Measurements from ENCODE around the gene TRIP13.

Gene TRIP13

DNA sequence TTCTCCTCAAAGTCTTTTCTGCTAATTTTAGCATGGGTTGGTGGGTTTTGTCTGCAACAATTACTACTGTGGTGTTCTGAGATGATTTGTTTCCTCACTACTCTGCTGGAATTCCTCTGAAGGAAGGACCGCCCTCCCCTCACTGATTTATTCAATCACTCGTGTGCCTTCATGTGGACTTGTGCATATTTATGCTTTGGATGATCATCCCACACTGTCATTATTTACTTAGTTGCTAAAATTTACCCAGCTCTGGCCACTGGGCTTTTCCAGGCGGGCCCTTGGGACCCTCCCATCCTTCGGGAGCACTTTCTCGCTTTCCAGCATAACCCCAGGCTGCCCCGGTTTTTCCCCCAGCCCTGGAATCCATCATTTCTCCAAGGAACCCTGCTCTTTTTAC lies 74.3 kb downstream of the TRIP13 start:
- Histone ChIP-seq H3K9ac (no peak overlapping the region), H3K27me3 (ENCODE audit: control insufficient read depth, insufficient read depth, low read length) (no peaks in the 10 kb centered on the region), H3K79me2 (no peaks in the 10 kb centered on the region), H3K4me1 (no peaks in the 10 kb centered on the region), H2AFZ (no peak overlapping the region), H3K36me3 (ENCODE audit: control insufficient read depth, insufficient read depth, low read length) (no peaks in the 10 kb centered on the region), H3K27ac (no peak overlapping the region), H3K9me3 (ENCODE audit: control insufficient read depth, low read length) (no peaks in the 10 kb centered on the region), H3K4me2 (ENCODE audit: low read length) (no peak overlapping the region), H3K4me3 (ENCODE audit: low read depth, low read length) (no peak overlapping the region)
- no peak for TF ChIP-seq CTCF (IDR thresholded peaks at IDR 0.05)

Data from parathyroid adenoma (tissue), 2 donors.